DMS114 treated with DMSO at 0.1 percent for 48 hours (cell line): ENCODE data around the gene LLGL1.
"Not testable (repeated sequence)": the region's sequence is repeated elsewhere in the genome, so short reads cannot be mapped to it uniquely, and the experiment has no call there.

Experiments used
- DNase-seq: peaks from one replicate; lab custom pipeline; 2025; ENCODE audit not compliant: unreplicated experiment; lab: John Stamatoyannopoulos, UW

Gene LLGL1

DNA sequence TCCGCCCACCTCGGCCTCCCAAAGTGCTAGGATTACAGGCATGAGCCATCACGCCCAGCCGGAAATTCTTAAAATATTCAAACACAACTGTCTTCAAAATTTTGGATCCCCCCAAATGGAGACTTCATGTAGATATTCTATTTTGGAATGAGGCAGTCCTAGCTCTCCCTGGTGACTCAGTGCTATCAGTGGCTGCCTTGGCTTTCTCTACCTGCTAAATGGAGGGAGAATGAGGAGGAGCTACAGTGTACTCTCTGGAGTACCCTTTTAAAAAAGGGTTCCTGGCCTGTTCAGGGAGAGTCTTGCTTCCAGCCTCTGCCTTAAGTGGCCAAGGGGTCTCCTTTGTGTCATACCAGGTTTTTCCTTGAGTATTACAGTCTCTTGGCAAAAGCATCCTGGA lies 31.0 kb upstream of the LLGL1 start:
- DNase-seq: no peak

DNA sequence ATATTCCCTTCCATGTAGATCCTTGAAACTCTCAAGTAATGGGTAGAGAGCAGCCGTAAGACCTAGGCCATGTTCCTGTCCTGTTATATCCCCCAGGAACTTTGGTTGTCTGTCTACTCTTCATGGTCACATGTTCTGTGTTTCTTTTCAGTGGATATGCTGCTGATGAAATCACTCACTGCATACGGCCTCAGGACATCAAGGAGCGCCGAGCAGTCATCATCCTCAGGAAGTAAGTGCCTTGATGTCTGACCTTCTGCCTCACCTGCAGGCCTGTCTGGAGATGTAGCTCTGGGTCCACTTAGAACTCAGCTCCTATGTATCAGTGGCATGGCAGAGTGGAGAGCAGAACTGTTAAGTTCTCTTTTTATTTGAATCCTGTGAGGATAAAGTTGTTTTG lies 30.6 kb upstream of the LLGL1 start:
- DNase-seq: no peak

DNA sequence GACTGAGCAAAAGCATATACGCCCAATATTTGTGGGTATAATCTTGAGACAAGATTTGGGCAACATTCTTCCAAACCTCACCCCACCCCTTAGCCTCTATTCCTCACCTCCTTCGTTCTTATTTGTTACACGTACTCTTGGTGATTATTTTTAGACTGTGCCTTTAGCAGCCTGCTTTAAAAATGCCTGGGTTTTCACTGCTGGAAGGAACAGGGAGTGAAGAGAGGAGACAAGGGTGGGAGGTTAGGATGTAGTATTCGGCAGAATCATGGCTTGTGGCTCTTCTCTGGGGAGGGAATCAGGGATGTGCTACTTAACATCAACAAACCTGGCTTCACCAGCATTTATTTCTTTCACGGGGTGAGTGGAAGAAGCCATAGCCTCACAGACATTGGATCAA lies 30.2 kb upstream of the LLGL1 start:
- DNase-seq: no peak

DNA sequence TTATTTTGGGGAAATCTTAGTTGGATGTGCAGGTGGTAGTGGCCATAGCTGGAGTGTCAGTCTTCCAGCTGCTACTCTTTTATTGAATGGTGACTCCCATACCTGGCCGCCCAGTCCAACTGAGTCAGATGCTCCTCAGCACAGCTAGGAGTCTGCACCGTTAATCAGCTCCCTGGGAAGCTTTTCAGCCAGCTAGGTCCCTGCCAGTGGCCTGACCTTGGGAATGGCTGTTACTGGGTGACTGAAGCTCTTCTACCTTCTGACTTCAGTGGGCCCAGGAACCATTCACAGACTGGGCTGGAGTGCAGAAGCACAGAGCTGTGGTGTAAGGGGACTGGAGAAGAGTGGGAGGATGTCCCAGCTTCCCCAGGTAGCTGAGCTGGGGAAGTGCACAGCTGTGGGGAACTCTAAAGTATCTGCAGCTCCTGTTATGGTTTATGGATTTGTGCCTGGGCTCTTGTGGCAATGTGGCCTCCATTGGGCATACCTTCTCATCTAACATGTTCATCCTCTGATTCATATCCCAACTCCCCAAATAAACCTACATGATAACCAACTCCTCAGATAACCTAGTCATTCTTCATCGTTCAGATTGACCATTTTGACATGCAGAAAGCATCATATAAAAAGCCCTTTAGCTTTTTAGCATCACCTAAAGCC lies 27.8 kb upstream of the LLGL1 start:
- no peak for DNase-seq

DNA sequence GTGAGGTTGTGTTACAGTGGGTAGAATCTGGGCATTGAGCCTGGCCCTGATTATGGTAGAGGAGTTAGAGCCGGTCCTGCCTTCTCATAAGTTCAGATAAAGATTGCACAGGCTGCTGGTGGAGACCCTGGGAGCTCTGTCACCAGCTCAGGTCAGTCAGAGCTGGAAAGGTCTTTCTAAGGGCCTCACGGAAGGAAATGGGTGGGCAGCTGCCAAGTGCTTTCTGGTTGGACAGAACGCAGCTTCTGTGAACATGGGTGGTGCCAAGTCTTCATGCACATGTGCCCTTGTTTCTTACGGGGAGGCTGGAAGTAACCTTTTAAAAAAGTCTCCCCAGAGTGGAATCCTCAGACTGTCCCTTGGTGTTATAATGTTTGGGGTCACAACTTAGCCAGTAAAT lies 26.9 kb upstream of the LLGL1 start:
- DNase-seq: no peak

DNA sequence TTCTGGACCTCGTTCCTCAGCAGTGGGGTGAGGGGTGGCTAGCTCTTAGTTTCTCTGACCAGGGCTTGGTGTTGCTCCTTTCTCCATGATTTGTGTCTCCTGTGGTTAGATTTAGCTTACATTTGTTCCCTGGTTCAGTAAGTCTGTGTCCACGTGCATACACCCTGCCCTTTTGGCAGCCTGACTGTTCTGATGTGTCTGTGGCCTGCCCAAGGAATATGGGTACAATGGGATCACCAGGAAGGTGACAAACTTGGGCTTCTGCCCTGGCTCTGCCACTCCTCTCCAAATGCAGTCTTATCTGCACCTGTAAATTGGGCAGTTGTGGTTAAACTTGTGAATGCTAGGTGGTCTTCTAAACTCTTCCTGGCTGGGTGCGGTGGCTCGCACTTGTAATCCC lies 24.3 kb upstream of the LLGL1 start:
- DNase-seq: no peak

GRCh38 chr17:18203308-18203707 lies 22.1 kb upstream of the LLGL1 start:
- DNase-seq: no peak

DNA sequence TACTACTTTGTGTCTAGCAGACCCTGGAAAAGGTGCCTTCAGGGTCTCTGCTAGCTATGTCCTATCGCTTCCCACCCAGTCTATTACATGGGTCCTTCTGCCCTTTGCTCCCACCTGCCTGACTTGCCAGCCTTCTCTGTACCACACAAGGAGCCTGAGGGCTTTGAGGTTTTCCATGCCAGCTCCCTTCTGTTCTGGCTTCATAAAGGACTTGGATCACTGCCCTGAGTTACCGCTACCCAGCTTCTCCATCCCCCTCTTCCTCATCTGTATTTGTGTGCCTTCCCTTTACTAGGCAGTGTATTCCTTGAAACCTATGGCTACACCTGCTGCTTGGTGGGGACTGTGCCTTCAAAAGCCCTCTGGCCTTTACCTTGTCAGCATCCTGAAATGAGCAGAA lies 19.6 kb upstream of the LLGL1 start:
- no peak for DNase-seq

GRCh38 chr17:18206962-18207361 lies 18.5 kb upstream of the LLGL1 start:
- DNase-seq: no peak

GRCh38 chr17:18208092-18208491 lies 17.3 kb upstream of the LLGL1 start:
- no peak for DNase-seq

- DNase-seq: no peak
Measured at GRCh38 chr17:18213666-18214270, 11.7 kb upstream of the LLGL1 start.

GRCh38 chr17:18216906-18217305 lies 8.5 kb upstream of the LLGL1 start:
- DNase-seq: not testable (repeated sequence)

DNA sequence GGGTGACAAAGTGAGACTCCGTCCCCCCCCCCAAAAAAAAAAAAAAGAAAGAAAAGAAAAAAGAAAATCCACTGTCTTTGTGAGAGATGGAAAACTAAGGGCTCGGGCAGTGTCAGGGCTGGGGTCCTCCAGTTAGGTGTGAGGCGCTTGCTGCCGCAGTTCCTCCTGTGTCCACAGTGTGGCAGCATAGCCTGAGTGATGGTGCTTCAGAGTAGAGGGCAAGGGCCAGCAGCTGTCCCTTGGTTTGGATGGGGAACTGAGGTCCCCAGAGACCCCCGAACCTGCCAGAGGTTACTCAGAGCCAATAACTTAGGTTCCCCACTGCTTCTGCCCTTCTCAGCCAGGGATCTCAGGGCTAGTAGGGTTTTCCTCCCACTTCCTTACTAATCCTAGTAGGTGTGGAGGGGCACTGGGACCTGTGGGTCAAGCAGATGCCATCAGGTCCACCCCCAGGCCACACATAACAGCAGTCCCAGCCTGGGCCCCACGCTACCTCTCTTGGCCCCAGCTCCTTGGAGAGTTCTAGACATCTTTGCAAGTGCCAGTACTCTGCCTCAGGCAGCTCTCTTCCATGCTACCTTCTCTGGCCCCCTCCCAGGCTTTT lies 7.9 kb upstream of the LLGL1 start:
- DNase-seq: no peak

GRCh38 chr17:18218756-18219415 lies 6.5 kb upstream of the LLGL1 start:
- no peak for DNase-seq

GRCh38 chr17:18224053-18224386 lies 1.4 kb upstream of the LLGL1 start:
- no peak for DNase-seq

GRCh38 chr17:18224387-18225120 lies 881 bp upstream of the LLGL1 start:
- DNase-seq: no peak

GRCh38 chr17:18225642-18226283 lies 328 bp downstream of the LLGL1 start:
- DNase-seq: no peak

DNA sequence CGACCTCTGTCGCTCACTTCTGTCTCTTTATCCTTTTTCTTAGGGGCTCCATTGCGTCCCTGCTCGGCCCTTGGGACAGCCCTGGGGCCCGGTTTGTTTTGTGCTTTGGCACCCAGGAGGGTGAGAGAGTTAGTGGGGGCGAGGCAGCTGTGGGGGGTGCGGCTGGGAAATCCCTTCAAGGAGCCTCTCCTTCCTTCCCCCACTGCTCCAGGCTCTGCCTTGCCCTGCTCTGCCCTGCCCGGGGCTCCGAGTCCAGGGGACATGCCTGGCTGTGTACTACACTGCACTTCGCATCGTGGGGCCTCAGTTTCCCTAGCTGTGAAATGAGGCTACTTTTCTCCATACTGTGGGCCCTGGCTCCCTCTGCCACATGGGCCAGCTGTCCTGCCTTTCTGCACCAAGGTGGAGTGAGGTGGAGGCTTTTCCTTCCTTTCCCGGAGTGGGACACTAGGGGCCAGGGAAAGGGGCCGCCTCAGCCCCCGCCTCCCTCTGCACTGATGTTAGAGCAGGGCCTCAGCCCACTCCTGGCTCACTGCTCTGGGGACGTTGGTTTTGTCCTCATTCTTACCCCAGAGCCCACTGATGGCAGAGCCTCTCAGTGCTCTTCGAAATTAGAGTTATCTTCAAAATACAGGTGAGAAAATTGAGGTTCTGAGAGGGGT lies 980 bp downstream of the LLGL1 start:
- DNase-seq: no peak

DNA sequence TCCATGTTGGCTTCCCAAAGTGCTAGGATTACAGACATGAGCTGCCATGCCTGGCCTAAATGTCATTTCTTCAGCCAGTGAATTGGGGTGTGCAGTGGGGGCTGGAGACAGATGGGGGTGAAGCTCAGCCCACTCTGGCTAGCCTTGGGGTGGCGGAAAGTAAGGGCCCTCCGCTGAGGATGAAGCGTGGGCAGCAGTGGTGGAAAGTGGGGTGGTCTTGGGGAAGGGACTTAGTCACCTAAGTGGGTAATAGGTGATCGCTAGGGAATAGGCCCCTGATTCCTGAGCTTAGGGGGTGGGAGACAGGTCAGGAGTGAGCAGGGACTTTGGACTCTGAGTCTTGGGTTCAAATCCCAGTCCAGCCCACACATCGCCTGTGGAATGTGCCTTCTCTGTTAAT lies 2.2 kb downstream of the LLGL1 start:
- DNase-seq: no peak

- no peak for DNase-seq
Measured at GRCh38 chr17:18228176-18228682, 2.8 kb downstream of the LLGL1 start.
